GM12864 (cell line): ENCODE measurements around the gene RERE.

ENCODE experiments used
- DNase-seq: peaks from one replicate; pipeline ENCODE4 v3.0.0-alpha.2; 2011; ENCODE audit warnings: low read depth
- H3K4me3 ChIP-seq: 2 replicates; pipeline ENCODE4 v1.5.1; 2011; ENCODE audit warnings: mild to moderate bottlenecking, low read depth, low read length, control low read depth
- CTCF ChIP-seq: IDR thresholded peaks from 2 replicates; pipeline ENCODE4 v1.5.1; 2011; ENCODE audit warnings: low read depth, mild to moderate bottlenecking, moderate library complexity, low read length, control low read depth, inconsistent platforms; ENCODE audit errors: missing control alignments

RERE gene

GRCh38 chr1:8362701-8363101 is 454.7 kb downstream of the RERE start:
- no peak for TF ChIP-seq CTCF
- no peak for DNase-seq
- H3K4me3 ChIP-seq: no peak overlapping the region

- no peak overlapping the region for H3K4me3 ChIP-seq
- no peak for TF ChIP-seq CTCF
- no peak for DNase-seq
Observed at GRCh38 chr1:8361198-8361849, 456.1 kb downstream of the RERE start.

GRCh38 chr1:8360493-8361197 is 456.8 kb downstream of the RERE start:
- no peak for DNase-seq
- H3K4me3 ChIP-seq: no peak overlapping the region
- TF ChIP-seq CTCF: no peak

- no peak for TF ChIP-seq CTCF
- DNase-seq: no peak
- H3K4me3 ChIP-seq: no peak overlapping the region
Observed at GRCh38 chr1:8359617-8360481, 457.6 kb downstream of the RERE start.

- no peak overlapping the region for H3K4me3 ChIP-seq
- DNase-seq: no peak
- TF ChIP-seq CTCF: no peak
Observed at GRCh38 chr1:8358897-8359616, 458.4 kb downstream of the RERE start.

GRCh38 chr1:8358241-8358896 is 459.1 kb downstream of the RERE start:
- TF ChIP-seq CTCF: no peak
- no peak overlapping the region for H3K4me3 ChIP-seq
- DNase-seq: no peak
